Measurements from ENCODE around the gene PYGO2. TPM values are rescaled to one million over a fixed set of nuclear protein-coding genes. Genes with fewer than 3 reads are reported as not detected.
A peak's percentile ranks its signal among the peaks of the same experiment; 100 is the strongest.

Gene PYGO2
- total RNA-seq, 4 donors from 2014 or later, result 14.4 to 18.8 (median 17.5) TPM

GRCh38 chr1:155005076-155006011 lies 43.8 kb upstream of the PYGO2 start:
- no peaks in the 10 kb centered on the region for H3K9me3 ChIP-seq
- TF ChIP-seq POLR2A (IDR thresholded peaks at IDR 0.05), result peak in 1 of 4 donors; percentile 43
- no peak for TF ChIP-seq CTCF (IDR thresholded peaks at IDR 0.05)
- intact Hi-C loops (cut with DNase I), result no loop called here
- H3K4me1 ChIP-seq, result peaks cover 40 to 69% (median 53%) of the 10 kb centered on the region in 3 donors
- peaks cover 0 to 17% (median 0%) of the 10 kb centered on the region in 3 donors for H3K36me3 ChIP-seq
- DNase-seq, result no peak
- no peaks in the 10 kb centered on the region for H3K27me3 ChIP-seq
- 14 to 18% methylated on average over 4 to 6 of the region's 17 CpGs for WGBS, 2 donors
- H3K4me3 ChIP-seq, result peak overlapping the region; percentile 77 to 96 (median 86)
- H3K27ac ChIP-seq, result peak overlapping the region; percentile 97 to 99 (median 98)

- H3K27me3 ChIP-seq, result no peaks in the 10 kb centered on the region
- H3K4me3 ChIP-seq, result peak overlapping the region; percentile 77 to 96 (median 86)
- H3K9me3 ChIP-seq, result no peaks in the 10 kb centered on the region
- H3K36me3 ChIP-seq, result peaks cover 0 to 12% (median 0%) of the 10 kb centered on the region in 3 donors
- WGBS, 2 donors, result 10 to 30% methylated on average over 2 to 4 of the region's 5 CpGs
- peaks cover 47 to 69% (median 55%) of the 10 kb centered on the region in 3 donors for H3K4me1 ChIP-seq
- H3K27ac ChIP-seq, result peak overlapping the region; percentile 97 to 99 (median 98)
- intact Hi-C loops (cut with DNase I), result no loop called here
- TF ChIP-seq POLR2A (IDR thresholded peaks at IDR 0.05) (no peak), CTCF (IDR thresholded peaks at IDR 0.05) (no peak)
- no peak for DNase-seq
Measured at GRCh38 chr1:155004352-155005075, 42.9 kb upstream of the PYGO2 start.

GRCh38 chr1:155003766-155004351 lies 42.3 kb upstream of the PYGO2 start:
- no peak for DNase-seq
- TF ChIP-seq POLR2A (IDR thresholded peaks at IDR 0.05) (peak in 1 of 4 donors; percentile 15), CTCF (IDR thresholded peaks at IDR 0.05) (no peak)
- H3K9me3 ChIP-seq, result no peaks in the 10 kb centered on the region
- H3K36me3 ChIP-seq, result peaks cover 0 to 7% (median 0%) of the 10 kb centered on the region in 3 donors
- 5% methylated on average over 3 of the region's 34 CpGs; no CpG with 5 or more reads in 1 of the 2 donors for WGBS, 2 donors
- H3K4me1 ChIP-seq, result peaks cover 52 to 69% (median 57%) of the 10 kb centered on the region in 3 donors
- H3K4me3 ChIP-seq, result peak overlapping the region; percentile 77 to 96 (median 86)
- intact Hi-C loops (cut with DNase I), result no loop called here
- H3K27ac ChIP-seq, result peak overlapping the region; percentile 97 to 99 (median 98)
- no peaks in the 10 kb centered on the region for H3K27me3 ChIP-seq

GRCh38 chr1:155003227-155003765 lies 41.7 kb upstream of the PYGO2 start:
- Histone ChIP-seq H3K36me3 (peaks cover 0 to 7% (median 0%) of the 10 kb centered on the region in 3 donors), H3K4me1 (peaks cover 54 to 69% (median 61%) of the 10 kb centered on the region in 3 donors), H3K4me3 (peak overlapping the region; percentile 77 to 96 (median 86)), H3K27me3 (no peaks in the 10 kb centered on the region), H3K9me3 (no peaks in the 10 kb centered on the region), H3K27ac (peak overlapping the region; percentile 97 to 99 (median 98))
- 0 to 1% methylated on average over 14 to 19 of the region's 37 CpGs for WGBS, 2 donors
- intact Hi-C loops (cut with DNase I), result no loop called here
- DNase-seq, result no peak
- TF ChIP-seq POLR2A (IDR thresholded peaks at IDR 0.05) (no peak), CTCF (IDR thresholded peaks at IDR 0.05) (no peak)
